ENCODE measurements around the gene SMYD3. TPM values are rescaled to one million over a fixed set of nuclear protein-coding genes. Genes with fewer than 3 reads are reported as not detected.
"Not testable (repeated sequence)": the region's sequence is repeated elsewhere in the genome, so short reads cannot be mapped to it uniquely, and the experiment has no call there.

Gene SMYD3
- total RNA-seq, 1 experiment from 2014 or later = 18.7 TPM

GRCh38 chr1:245776694-245777332 lies 730.3 kb downstream of the SMYD3 start:
- no peak for DNase-seq (ENCODE audit: low read depth)

GRCh38 chr1:245776139-245776538 lies 730.9 kb downstream of the SMYD3 start:
- no peak for DNase-seq (ENCODE audit: low read depth)

- DNase-seq (ENCODE audit: low read depth) = not testable (repeated sequence)
These were observed 732.1 kb downstream of the SMYD3 start for GRCh38 chr1:245774931-245775330.

- no peak for DNase-seq (ENCODE audit: low read depth)
These were observed 732.9 kb downstream of the SMYD3 start for GRCh38 chr1:245774196-245774595.

GRCh38 chr1:245773344-245773743 lies 733.7 kb downstream of the SMYD3 start:
- DNase-seq (ENCODE audit: low read depth) = no peak

GRCh38 chr1:245772739-245773138 lies 734.3 kb downstream of the SMYD3 start:
- DNase-seq (ENCODE audit: low read depth) = no peak

- DNase-seq (ENCODE audit: low read depth) = no peak
These were observed 734.8 kb downstream of the SMYD3 start for GRCh38 chr1:245772325-245772724.

- peak; percentile 61 for DNase-seq (ENCODE audit: low read depth)
These were observed 735.4 kb downstream of the SMYD3 start for GRCh38 chr1:245771511-245772281.

GRCh38 chr1:245770156-245770555 lies 736.9 kb downstream of the SMYD3 start:
- DNase-seq (ENCODE audit: low read depth) = no peak

- no peak for DNase-seq (ENCODE audit: low read depth)
These were observed 738.5 kb downstream of the SMYD3 start for GRCh38 chr1:245768596-245768995.

GRCh38 chr1:245765230-245766000 lies 741.7 kb downstream of the SMYD3 start:
- DNase-seq (ENCODE audit: low read depth) = peak; percentile 54

GRCh38 chr1:245763873-245764331 lies 743.2 kb downstream of the SMYD3 start:
- DNase-seq (ENCODE audit: low read depth) = no peak

- DNase-seq (ENCODE audit: low read depth) = no peak
These were observed 744.6 kb downstream of the SMYD3 start for GRCh38 chr1:245762396-245762910.

GRCh38 chr1:245760301-245760700 lies 746.8 kb downstream of the SMYD3 start:
- DNase-seq (ENCODE audit: low read depth) = no peak

- DNase-seq (ENCODE audit: low read depth) = no peak
These were observed 752.6 kb downstream of the SMYD3 start for GRCh38 chr1:245754463-245754961.

GRCh38 chr1:245753807-245754206 lies 753.3 kb downstream of the SMYD3 start:
- no peak for DNase-seq (ENCODE audit: low read depth)

GRCh38 chr1:245752561-245752960 lies 754.5 kb downstream of the SMYD3 start:
- DNase-seq (ENCODE audit: low read depth) = no peak

- no peak for DNase-seq (ENCODE audit: low read depth)
These were observed 755.2 kb downstream of the SMYD3 start for GRCh38 chr1:245751726-245752470.

- no peak for DNase-seq (ENCODE audit: low read depth)
These were observed 756.0 kb downstream of the SMYD3 start for GRCh38 chr1:245751116-245751515.

GRCh38 chr1:245750261-245750660 lies 756.8 kb downstream of the SMYD3 start:
- no peak for DNase-seq (ENCODE audit: low read depth)

- DNase-seq (ENCODE audit: low read depth) = no peak
These were observed 758.0 kb downstream of the SMYD3 start for GRCh38 chr1:245749053-245749452.
